ENCODE data around the gene WDR64. TPM values are rescaled to one million over a fixed set of nuclear protein-coding genes. Genes with fewer than 3 reads are reported as not detected.

WDR64 gene
- total RNA-seq, 1 experiment from 2014 or later = not detected

DNA sequence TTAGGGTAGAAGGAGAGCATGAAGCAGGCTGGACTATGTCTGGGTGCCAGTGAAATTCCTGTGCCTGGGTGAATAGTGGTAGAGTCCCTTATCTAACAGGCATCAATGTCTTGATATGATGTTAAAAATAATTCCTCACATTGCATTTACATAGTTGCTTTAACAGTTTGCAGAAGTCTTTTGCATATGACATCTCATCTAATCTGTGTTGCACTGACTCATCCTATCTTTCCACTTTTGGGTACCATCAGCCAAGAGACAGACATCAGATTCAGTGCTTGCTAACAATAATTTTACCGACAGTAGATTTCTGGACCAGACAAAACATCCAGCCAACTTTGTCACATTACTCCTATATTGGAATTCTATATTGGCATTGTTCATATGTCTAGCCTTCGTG is 92.5 kb downstream of the WDR64 start:
- Mint-ChIP-seq H3K36me3 (ENCODE audit: insufficient read depth, unreplicated experiment) (no peaks in the 10 kb centered on the region), H3K27ac (ENCODE audit: unreplicated experiment) (no peak overlapping the region), H3K4me1 (ENCODE audit: low read depth, unreplicated experiment) (peaks cover 6% of the 10 kb centered on the region), H3K9me3 (ENCODE audit: unreplicated experiment) (no peaks in the 10 kb centered on the region), H3K4me3 (ENCODE audit: unreplicated experiment) (no peak overlapping the region), H3K27me3 (ENCODE audit: insufficient read depth, unreplicated experiment) (no peaks in the 10 kb centered on the region)
- H3K4me3 ChIP-seq (ENCODE audit: low read depth, low read length) = no peak overlapping the region
- no peak for DNase-seq
- no TSS peak for BruUV-seq (replicated peaks)
- intact Hi-C loops (cut with micrococcal nuclease; ENCODE audit: unreplicated experiment) = no loop called here
- H3K9me3 ChIP-seq = no peaks in the 10 kb centered on the region
- H3K4me1 ChIP-seq = peaks cover 4% of the 10 kb centered on the region
- H3K36me3 ChIP-seq (ENCODE audit: control insufficient read depth, insufficient read depth, low read length) = no peaks in the 10 kb centered on the region
- ChIA-PET POLR2A (no interaction called here), CTCF (no interaction called here)
- no peaks in the 10 kb centered on the region for H3K27me3 ChIP-seq (replicated peaks; ENCODE audit: control insufficient read depth, insufficient read depth, low read length)
- TF ChIP-seq, protein P1, sequence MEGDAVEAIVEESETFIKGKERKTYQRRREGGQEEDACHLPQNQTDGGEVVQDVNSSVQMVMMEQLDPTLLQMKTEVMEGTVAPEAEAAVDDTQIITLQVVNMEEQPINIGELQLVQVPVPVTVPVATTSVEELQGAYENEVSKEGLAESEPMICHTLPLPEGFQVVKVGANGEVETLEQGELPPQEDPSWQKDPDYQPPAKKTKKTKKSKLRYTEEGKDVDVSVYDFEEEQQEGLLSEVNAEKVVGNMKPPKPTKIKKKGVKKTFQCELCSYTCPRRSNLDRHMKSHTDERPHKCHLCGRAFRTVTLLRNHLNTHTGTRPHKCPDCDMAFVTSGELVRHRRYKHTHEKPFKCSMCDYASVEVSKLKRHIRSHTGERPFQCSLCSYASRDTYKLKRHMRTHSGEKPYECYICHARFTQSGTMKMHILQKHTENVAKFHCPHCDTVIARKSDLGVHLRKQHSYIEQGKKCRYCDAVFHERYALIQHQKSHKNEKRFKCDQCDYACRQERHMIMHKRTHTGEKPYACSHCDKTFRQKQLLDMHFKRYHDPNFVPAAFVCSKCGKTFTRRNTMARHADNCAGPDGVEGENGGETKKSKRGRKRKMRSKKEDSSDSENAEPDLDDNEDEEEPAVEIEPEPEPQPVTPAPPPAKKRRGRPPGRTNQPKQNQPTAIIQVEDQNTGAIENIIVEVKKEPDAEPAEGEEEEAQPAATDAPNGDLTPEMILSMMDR (IDR thresholded peaks at IDR 0.05; ENCODE audit: insufficient read depth in 1 of 2, low read depth in 1 of 2, low read length in 1 of 2, severe bottlenecking in 1 of 2, unreplicated experiment in 1 of 2) = no peak

DNA sequence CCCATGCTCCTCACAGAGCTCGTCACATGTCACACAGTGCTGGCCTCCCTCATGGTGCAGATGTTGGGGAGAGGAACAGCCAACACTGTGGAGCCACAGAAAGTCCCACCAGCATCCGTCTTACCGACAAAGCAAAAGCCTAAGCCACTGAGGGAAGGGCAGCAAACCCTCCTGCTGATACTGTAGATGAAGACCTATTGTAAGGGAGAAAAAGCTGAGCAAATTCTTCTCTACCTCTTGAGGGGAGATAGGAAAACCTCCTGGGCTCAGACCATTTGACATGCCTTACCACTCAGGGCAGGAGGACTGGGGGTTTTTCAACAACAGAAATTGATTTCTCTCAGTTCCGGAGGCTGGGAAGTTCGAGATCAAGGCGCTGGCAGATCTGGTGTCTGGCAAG is 95.9 kb downstream of the WDR64 start:
- intact Hi-C loops (cut with micrococcal nuclease; ENCODE audit: unreplicated experiment) = no loop called here
- no peaks in the 10 kb centered on the region for H3K36me3 Mint-ChIP-seq (ENCODE audit: insufficient read depth, unreplicated experiment)
- Histone ChIP-seq H3K9me3 (no peaks in the 10 kb centered on the region), H3K4me1 (peaks cover 15% of the 10 kb centered on the region), H3K27me3 (replicated peaks; ENCODE audit: control insufficient read depth, insufficient read depth, low read length) (no peaks in the 10 kb centered on the region), H3K4me3 (ENCODE audit: low read depth, low read length) (no peak overlapping the region), H3K36me3 (ENCODE audit: control insufficient read depth, insufficient read depth, low read length) (no peaks in the 10 kb centered on the region)
- TF ChIP-seq, protein P1 (IDR thresholded peaks at IDR 0.05; ENCODE audit: insufficient read depth in 1 of 2, low read depth in 1 of 2, low read length in 1 of 2, severe bottlenecking in 1 of 2, unreplicated experiment in 1 of 2) = no peak
- H3K9me3 Mint-ChIP-seq (ENCODE audit: unreplicated experiment) = no peaks in the 10 kb centered on the region
- no TSS peak for BruUV-seq (replicated peaks)
- ChIA-PET CTCF (no interaction called here), POLR2A (no interaction called here)
- DNase-seq = no peak
- no peak overlapping the region for H3K4me3 Mint-ChIP-seq (ENCODE audit: unreplicated experiment)
- no peak overlapping the region for H3K27ac Mint-ChIP-seq (ENCODE audit: unreplicated experiment)
- peaks cover 15% of the 10 kb centered on the region for H3K4me1 Mint-ChIP-seq (ENCODE audit: low read depth, unreplicated experiment)
- H3K27me3 Mint-ChIP-seq (ENCODE audit: insufficient read depth, unreplicated experiment) = no peaks in the 10 kb centered on the region

DNA sequence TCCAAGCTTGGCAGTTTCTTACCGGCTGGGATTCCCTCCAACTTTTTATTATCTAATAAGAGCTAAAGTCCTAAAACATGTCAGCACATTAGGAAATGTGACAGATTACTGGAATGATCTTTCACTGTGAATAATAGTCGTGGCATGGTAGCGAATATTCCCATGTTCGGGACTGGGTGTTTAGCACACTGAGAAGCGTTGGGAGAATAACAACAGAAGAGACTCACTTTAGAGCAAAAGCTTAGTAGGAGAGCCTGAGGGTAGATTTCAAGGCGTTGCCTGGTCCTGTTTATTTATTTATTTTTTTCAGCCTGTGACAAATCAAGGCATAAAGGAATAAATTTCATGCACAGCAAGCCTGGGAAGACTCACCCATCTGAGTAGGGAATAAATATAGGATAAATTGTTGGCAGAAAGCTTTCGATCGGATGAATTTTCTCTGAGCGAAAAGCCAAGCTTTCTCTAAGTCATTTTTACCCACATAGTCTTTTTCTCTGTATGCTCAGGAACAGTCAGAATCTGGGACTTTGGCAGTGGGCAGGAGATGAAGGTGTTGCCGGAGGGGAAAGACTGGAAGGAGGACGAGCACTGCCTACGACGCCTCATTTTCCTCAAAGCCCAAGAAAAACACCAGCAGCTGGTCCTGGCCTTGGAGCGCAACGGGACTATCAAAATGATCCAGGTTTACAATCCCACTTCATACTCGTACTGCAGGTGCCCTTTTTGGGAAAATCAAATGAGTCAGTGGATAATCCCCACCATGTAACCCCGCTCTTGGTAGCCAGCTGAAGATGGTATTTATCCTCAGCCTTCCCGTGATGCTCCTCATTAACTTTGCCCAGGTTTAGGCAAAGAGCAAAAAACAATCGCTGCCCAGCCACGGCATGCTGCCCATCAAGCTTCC is 97.2 kb downstream of the WDR64 start:
- ChIA-PET POLR2A (no interaction called here), CTCF (interaction anchor here (0.5 kb wide), 1 partner anchor 13 kb away, joined by 3 read pairs; no protein-coding TSS in a partner anchor)
- H3K27me3 Mint-ChIP-seq (ENCODE audit: insufficient read depth, unreplicated experiment) = no peaks in the 10 kb centered on the region
- TF ChIP-seq, protein P1 (IDR thresholded peaks at IDR 0.05; ENCODE audit: insufficient read depth in 1 of 2, low read depth in 1 of 2, low read length in 1 of 2, severe bottlenecking in 1 of 2, unreplicated experiment in 1 of 2) = no peak
- DNase-seq = no peak
- peak overlapping the region; percentile 65 for H3K4me3 Mint-ChIP-seq (ENCODE audit: unreplicated experiment)
- H3K4me1 Mint-ChIP-seq (ENCODE audit: low read depth, unreplicated experiment) = peaks cover 15% of the 10 kb centered on the region
- Histone ChIP-seq H3K27me3 (replicated peaks; ENCODE audit: control insufficient read depth, insufficient read depth, low read length) (no peaks in the 10 kb centered on the region), H3K36me3 (ENCODE audit: control insufficient read depth, insufficient read depth, low read length) (no peaks in the 10 kb centered on the region), H3K4me3 (ENCODE audit: low read depth, low read length) (no peak overlapping the region), H3K9me3 (no peaks in the 10 kb centered on the region), H3K4me1 (peaks cover 15% of the 10 kb centered on the region)
- intact Hi-C loops (cut with micrococcal nuclease; ENCODE audit: unreplicated experiment) = no loop called here
- no TSS peak for BruUV-seq (replicated peaks)
- no peaks in the 10 kb centered on the region for H3K36me3 Mint-ChIP-seq (ENCODE audit: insufficient read depth, unreplicated experiment)
- H3K9me3 Mint-ChIP-seq (ENCODE audit: unreplicated experiment) = no peaks in the 10 kb centered on the region
- H3K27ac Mint-ChIP-seq (ENCODE audit: unreplicated experiment) = peak overlapping the region; percentile 10

All from Caco-2 (cell line).